Esophagus muscularis mucosa (tissue), 3 donors: ENCODE data around the gene IL6.

Source experiments
- POLR2AphosphoS5 ChIP-seq, 2 donors: sonication (generic); formaldehyde crosslinking; IDR thresholded peaks; one replicate each; pipeline ENCODE4 v1.6.1; 2017; ENCODE audit warnings: antibody characterized with exemption in 2 of 2
- TF ChIP-seq, protein P1 (sequence below), 3 experiments: fragments of 200-600 bp in 2 of 3; fragments of 450-650 bp in 1 of 3; sonication (generic) in 2 of 3; IDR thresholded peaks; one replicate each; pipeline ENCODE4 v1.5.1; 2017 to 2019; ENCODE audit warnings: antibody characterized with exemption in 3 of 3, mild to moderate bottlenecking in 2 of 3, moderate library complexity in 1 of 3

DNA sequence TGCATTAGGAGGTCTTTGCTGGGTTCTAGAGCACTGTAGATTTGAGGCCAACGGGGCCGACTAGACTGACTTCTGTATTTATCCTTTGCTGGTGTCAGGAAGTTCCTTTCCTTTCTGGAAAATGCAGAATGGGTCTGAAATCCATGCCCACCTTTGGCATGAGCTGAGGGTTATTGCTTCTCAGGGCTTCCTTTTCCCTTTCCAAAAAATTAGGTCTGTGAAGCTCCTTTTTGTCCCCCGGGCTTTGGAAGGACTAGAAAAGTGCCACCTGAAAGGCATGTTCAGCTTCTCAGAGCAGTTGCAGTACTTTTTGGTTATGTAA is 675 bp downstream of the IL6 start:
- TF ChIP-seq, protein P1, sequence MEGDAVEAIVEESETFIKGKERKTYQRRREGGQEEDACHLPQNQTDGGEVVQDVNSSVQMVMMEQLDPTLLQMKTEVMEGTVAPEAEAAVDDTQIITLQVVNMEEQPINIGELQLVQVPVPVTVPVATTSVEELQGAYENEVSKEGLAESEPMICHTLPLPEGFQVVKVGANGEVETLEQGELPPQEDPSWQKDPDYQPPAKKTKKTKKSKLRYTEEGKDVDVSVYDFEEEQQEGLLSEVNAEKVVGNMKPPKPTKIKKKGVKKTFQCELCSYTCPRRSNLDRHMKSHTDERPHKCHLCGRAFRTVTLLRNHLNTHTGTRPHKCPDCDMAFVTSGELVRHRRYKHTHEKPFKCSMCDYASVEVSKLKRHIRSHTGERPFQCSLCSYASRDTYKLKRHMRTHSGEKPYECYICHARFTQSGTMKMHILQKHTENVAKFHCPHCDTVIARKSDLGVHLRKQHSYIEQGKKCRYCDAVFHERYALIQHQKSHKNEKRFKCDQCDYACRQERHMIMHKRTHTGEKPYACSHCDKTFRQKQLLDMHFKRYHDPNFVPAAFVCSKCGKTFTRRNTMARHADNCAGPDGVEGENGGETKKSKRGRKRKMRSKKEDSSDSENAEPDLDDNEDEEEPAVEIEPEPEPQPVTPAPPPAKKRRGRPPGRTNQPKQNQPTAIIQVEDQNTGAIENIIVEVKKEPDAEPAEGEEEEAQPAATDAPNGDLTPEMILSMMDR (IDR thresholded peaks at IDR 0.05) = no peak
- no peak for TF ChIP-seq POLR2AphosphoS5 (IDR thresholded peaks at IDR 0.05)
